Measurements from ENCODE around the gene EPOP.

DNA sequence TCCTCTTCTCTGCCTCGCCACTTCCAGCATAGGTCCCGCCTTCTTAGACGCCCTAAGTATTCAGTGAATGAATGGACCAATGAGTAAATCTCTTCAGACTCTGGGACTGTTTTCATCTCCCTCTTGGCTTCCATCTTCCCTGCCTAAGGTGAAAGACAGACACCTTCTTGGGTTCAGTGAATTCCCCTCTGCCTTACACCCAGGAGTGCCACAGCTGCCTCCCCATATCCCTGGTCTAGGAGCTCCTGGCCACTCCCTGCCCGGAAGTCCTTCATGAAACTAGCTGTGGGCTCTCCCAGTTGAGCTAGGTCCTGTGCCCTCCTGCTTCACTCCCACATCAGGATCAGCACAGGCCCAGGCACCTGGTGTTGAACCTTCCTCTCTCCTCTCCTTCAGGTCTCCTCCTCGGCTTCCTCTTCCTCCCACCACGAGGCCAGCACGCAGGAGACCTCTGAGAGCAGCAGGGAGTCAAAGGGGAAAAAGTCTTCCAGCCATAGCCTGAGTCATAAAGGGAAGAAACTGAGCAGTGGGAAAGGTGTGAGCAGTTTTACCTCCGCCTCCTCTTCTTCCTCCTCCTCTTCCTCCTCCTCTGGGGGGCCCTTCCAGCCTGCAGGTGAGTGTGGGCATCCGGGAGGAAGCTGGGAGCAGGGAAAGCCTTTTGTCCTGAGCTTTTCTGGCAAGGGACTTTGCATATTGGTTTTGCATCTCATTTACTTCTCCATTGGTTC lies 40.6 kb upstream of the EPOP start:
- TF ChIP-seq EZH2phosphoT487 (IDR thresholded peaks at IDR 0.05; ENCODE audit: unreplicated experiment) (no peak), EZH2 (IDR thresholded peaks at IDR 0.05; ENCODE audit: low read depth, unreplicated experiment) (no peak), POLR2AphosphoS5 (IDR thresholded peaks at IDR 0.05; ENCODE audit: low read depth) (no peak), ZNF331 (CRISPR knock-in tag; IDR thresholded peaks at IDR 0.05; ENCODE audit: low read depth) (no peak)
- TF ChIP-seq, protein P1, sequence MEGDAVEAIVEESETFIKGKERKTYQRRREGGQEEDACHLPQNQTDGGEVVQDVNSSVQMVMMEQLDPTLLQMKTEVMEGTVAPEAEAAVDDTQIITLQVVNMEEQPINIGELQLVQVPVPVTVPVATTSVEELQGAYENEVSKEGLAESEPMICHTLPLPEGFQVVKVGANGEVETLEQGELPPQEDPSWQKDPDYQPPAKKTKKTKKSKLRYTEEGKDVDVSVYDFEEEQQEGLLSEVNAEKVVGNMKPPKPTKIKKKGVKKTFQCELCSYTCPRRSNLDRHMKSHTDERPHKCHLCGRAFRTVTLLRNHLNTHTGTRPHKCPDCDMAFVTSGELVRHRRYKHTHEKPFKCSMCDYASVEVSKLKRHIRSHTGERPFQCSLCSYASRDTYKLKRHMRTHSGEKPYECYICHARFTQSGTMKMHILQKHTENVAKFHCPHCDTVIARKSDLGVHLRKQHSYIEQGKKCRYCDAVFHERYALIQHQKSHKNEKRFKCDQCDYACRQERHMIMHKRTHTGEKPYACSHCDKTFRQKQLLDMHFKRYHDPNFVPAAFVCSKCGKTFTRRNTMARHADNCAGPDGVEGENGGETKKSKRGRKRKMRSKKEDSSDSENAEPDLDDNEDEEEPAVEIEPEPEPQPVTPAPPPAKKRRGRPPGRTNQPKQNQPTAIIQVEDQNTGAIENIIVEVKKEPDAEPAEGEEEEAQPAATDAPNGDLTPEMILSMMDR (conservative IDR thresholded peaks at IDR 0.05; ENCODE audit: low read depth in 2 of 2), result no peak
- TF ChIP-seq, protein P2, sequence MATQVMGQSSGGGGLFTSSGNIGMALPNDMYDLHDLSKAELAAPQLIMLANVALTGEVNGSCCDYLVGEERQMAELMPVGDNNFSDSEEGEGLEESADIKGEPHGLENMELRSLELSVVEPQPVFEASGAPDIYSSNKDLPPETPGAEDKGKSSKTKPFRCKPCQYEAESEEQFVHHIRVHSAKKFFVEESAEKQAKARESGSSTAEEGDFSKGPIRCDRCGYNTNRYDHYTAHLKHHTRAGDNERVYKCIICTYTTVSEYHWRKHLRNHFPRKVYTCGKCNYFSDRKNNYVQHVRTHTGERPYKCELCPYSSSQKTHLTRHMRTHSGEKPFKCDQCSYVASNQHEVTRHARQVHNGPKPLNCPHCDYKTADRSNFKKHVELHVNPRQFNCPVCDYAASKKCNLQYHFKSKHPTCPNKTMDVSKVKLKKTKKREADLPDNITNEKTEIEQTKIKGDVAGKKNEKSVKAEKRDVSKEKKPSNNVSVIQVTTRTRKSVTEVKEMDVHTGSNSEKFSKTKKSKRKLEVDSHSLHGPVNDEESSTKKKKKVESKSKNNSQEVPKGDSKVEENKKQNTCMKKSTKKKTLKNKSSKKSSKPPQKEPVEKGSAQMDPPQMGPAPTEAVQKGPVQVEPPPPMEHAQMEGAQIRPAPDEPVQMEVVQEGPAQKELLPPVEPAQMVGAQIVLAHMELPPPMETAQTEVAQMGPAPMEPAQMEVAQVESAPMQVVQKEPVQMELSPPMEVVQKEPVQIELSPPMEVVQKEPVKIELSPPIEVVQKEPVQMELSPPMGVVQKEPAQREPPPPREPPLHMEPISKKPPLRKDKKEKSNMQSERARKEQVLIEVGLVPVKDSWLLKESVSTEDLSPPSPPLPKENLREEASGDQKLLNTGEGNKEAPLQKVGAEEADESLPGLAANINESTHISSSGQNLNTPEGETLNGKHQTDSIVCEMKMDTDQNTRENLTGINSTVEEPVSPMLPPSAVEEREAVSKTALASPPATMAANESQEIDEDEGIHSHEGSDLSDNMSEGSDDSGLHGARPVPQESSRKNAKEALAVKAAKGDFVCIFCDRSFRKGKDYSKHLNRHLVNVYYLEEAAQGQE (IDR thresholded peaks at IDR 0.05; ENCODE audit: unreplicated experiment), result no peak
- TF ChIP-seq, protein P3, sequence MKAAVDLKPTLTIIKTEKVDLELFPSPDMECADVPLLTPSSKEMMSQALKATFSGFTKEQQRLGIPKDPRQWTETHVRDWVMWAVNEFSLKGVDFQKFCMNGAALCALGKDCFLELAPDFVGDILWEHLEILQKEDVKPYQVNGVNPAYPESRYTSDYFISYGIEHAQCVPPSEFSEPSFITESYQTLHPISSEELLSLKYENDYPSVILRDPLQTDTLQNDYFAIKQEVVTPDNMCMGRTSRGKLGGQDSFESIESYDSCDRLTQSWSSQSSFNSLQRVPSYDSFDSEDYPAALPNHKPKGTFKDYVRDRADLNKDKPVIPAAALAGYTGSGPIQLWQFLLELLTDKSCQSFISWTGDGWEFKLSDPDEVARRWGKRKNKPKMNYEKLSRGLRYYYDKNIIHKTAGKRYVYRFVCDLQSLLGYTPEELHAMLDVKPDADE (IDR thresholded peaks at IDR 0.05), result no peak

Measured in GM23338 (cell line).